H1 (cell line): ENCODE data around the gene NADK2. TPM values are rescaled to one million over a fixed set of nuclear protein-coding genes. Genes with fewer than 3 reads are reported as not detected.

ENCODE experiments used
- CTCF ChIA-PET: fragments of 300-600 bp; sonication (Branson Sonifier 250); formaldehyde crosslinking; loops from one replicate; lab custom pipeline; 2021; ENCODE audit not compliant: partially characterized antibody; lab: Charles Lee
- POLR2A ChIA-PET: fragments of 300-600 bp; sonication (Branson Sonifier 250); formaldehyde crosslinking; loops from one replicate; lab custom pipeline; 2021; ENCODE audit warnings: inconsistent platforms; ENCODE audit not compliant: partially characterized antibody; lab: Charles Lee
- DNase-seq, 2 experiments: peaks; one replicate each; pipeline versions ENCODE4 v3.0.0 to v3.0.0-alpha.2; 2010 to 2022; ENCODE audit warnings: low spot score in 2 of 2, low read depth in 1 of 2, mixed read lengths in 1 of 2
- FAIRE-seq: peaks from 2 replicates; lab custom pipeline; 2011; peaks lifted over from hg19 to GRCh38; lab: Jason Lieb, UNC
- H2AFZ ChIP-seq: 2 replicates; pipeline ENCODE4 v1.8.1; 2012; ENCODE audit warnings: low read length, inconsistent platforms
- H2AK5ac ChIP-seq: 2 replicates; pipeline ENCODE4 v1.6.1; 2013; ENCODE audit warnings: low read depth, low read length
- H2BK120ac ChIP-seq: replicated peaks from 2 replicates; pipeline ENCODE3; 2013; ENCODE audit warnings: low read depth, low read length, inconsistent platforms
- H2BK12ac ChIP-seq: 2 replicates; pipeline ENCODE4 v1.6.1; 2013; ENCODE audit warnings: low read depth, low read length
- H2BK15ac ChIP-seq: 2 replicates; pipeline ENCODE4 v1.6.1; 2013; ENCODE audit warnings: low read length
- H2BK20ac ChIP-seq: 2 replicates; pipeline ENCODE4 v1.6.1; 2013; ENCODE audit warnings: low read length
- H2BK5ac ChIP-seq: 2 replicates; pipeline ENCODE4 v1.6.1; 2013; ENCODE audit warnings: low read depth, low read length
- H3K14ac ChIP-seq: 2 replicates; pipeline ENCODE4 v1.6.1; 2013; ENCODE audit warnings: inconsistent platforms; ENCODE audit not compliant: insufficient read length
- H3K18ac ChIP-seq: 2 replicates; pipeline ENCODE4 v1.6.1; 2013; ENCODE audit warnings: low read length; ENCODE audit errors: extremely low read depth
- H3K23ac ChIP-seq: 2 replicates; pipeline ENCODE4 v1.6.1; 2013; ENCODE audit warnings: inconsistent platforms; ENCODE audit not compliant: insufficient read length
- H3K23me2 ChIP-seq: 2 replicates; pipeline ENCODE4 v1.6.1; 2013; ENCODE audit warnings: low read depth, low read length
- H3K27ac ChIP-seq: 2 replicates; pipeline ENCODE4 v1.6.1; 2011; ENCODE audit warnings: low read depth, low read length, inconsistent platforms
- H3K27me3 ChIP-seq, 4 experiments: replicated peaks in 1 of 4; 1 replicate in 1 of 4; 2 replicates in 3 of 4; pipeline versions ENCODE4 v1.6.1 to v1.8.1; 2011 to 2013; ENCODE audit warnings: low read length in 3 of 4, mild to moderate bottlenecking in 3 of 4, inconsistent platforms in 2 of 4, mixed read lengths in 2 of 4, moderate library complexity in 1 of 4; ENCODE audit not compliant: control insufficient read depth in 3 of 4, insufficient read depth in 3 of 4; ENCODE audit errors: extremely low read depth in 1 of 4
- H3K36me3 ChIP-seq, 4 experiments: 2 replicates each; pipeline versions ENCODE4 v1.6.1 to v1.8.1; 2011 to 2013; ENCODE audit warnings: mild to moderate bottlenecking in 4 of 4, low read length in 3 of 4, moderate library complexity in 2 of 4, control low read depth in 1 of 4, inconsistent platforms in 1 of 4; ENCODE audit not compliant: insufficient read depth in 4 of 4, control insufficient read depth in 2 of 4
- H3K4ac ChIP-seq: replicated peaks from 2 replicates; pipeline ENCODE3; 2013; ENCODE audit warnings: low read length, low read depth, mixed read lengths, inconsistent platforms; ENCODE audit not compliant: insufficient read length
- H3K4me1 ChIP-seq, 4 experiments: replicated peaks in 1 of 4; 1 replicate in 1 of 4; 2 replicates in 3 of 4; pipeline versions ENCODE4 v1.6.1 to v1.8.1; 2011 to 2013; ENCODE audit warnings: low read length in 3 of 4, inconsistent platforms in 2 of 4, mixed read lengths in 1 of 4; ENCODE audit not compliant: insufficient read depth in 4 of 4, control insufficient read depth in 3 of 4
- H3K4me2 ChIP-seq, 2 experiments: 2 replicates each; pipeline versions ENCODE4 v1.6.1 to v1.8.1; 2011 to 2013; ENCODE audit warnings: low read depth in 2 of 2, low read length in 2 of 2, control low read depth in 1 of 2, inconsistent platforms in 1 of 2, mild to moderate bottlenecking in 1 of 2; ENCODE audit not compliant: insufficient read depth in 1 of 2
- H3K4me3 ChIP-seq, 4 experiments: fragments of 200-600, 300-600 bp in 1 of 4; sonication (generic), shearing (Covaris generic), sonication (Bioruptor Twin) in 1 of 4; 2 replicates each; pipeline versions ENCODE4 v1.5.1 to v1.8.1; 2011 to 2016; ENCODE audit warnings: low read length in 4 of 4, low read depth in 3 of 4, control low read depth in 2 of 4, inconsistent platforms in 2 of 4, mild to moderate bottlenecking in 2 of 4, mixed read lengths in 1 of 4, moderate library complexity in 1 of 4; ENCODE audit not compliant: insufficient read depth in 2 of 4; ENCODE audit errors: extremely low read depth in 1 of 4
- H3K56ac ChIP-seq: replicated peaks from 2 replicates; pipeline ENCODE3; 2013; ENCODE audit warnings: low read depth, mild to moderate bottlenecking, mixed read lengths, low read length, inconsistent platforms; ENCODE audit not compliant: insufficient read length
- H3K79me1 ChIP-seq: 2 replicates; pipeline ENCODE4 v1.6.1; 2013; ENCODE audit warnings: low read depth, low read length, control low read depth
- H3K79me2 ChIP-seq, 2 experiments: 2 replicates each; pipeline versions ENCODE4 v1.6.1 to v1.8.1; 2012 to 2013; ENCODE audit warnings: low read length in 2 of 2, mild to moderate bottlenecking in 2 of 2, inconsistent platforms in 1 of 2; ENCODE audit not compliant: insufficient read depth in 2 of 2, control insufficient read depth in 1 of 2
- H3K9ac ChIP-seq, 4 experiments: replicated peaks in 1 of 4; 1 replicate in 1 of 4; 2 replicates in 3 of 4; pipeline versions ENCODE4 v1.6.1 to v1.8.1; 2011 to 2013; ENCODE audit warnings: low read depth in 3 of 4, low read length in 3 of 4, control low read depth in 2 of 4, mild to moderate bottlenecking in 2 of 4, moderate library complexity in 2 of 4, inconsistent platforms in 1 of 4; ENCODE audit errors: extremely low read depth in 1 of 4
- H3K9me3 ChIP-seq, 2 experiments: 2 replicates each; pipeline versions ENCODE4 v1.6.1 to v1.8.1; 2012 to 2013; ENCODE audit warnings: mild to moderate bottlenecking in 2 of 2, moderate library complexity in 2 of 2, control low read depth in 1 of 2, inconsistent platforms in 1 of 2, low read depth in 1 of 2, low read length in 1 of 2, mixed read lengths in 1 of 2; ENCODE audit not compliant: insufficient read depth in 2 of 2
- H4K20me1 ChIP-seq, 2 experiments: replicated peaks in 1 of 2; 2 replicates each; pipeline versions ENCODE3 to v1.8.1; 2011 to 2013; ENCODE audit warnings: inconsistent platforms in 2 of 2, low read length in 2 of 2, mild to moderate bottlenecking in 1 of 2; ENCODE audit not compliant: insufficient read depth in 2 of 2, control insufficient read depth in 1 of 2
- H4K5ac ChIP-seq: 2 replicates; pipeline ENCODE4 v1.6.1; 2013; ENCODE audit warnings: low read length, low read depth, mixed read lengths, inconsistent platforms; ENCODE audit not compliant: insufficient read length
- H4K8ac ChIP-seq: 2 replicates; pipeline ENCODE4 v1.8.0; 2013; ENCODE audit warnings: mild to moderate bottlenecking, moderate library complexity, low read length, inconsistent platforms; ENCODE audit not compliant: insufficient read depth; ENCODE audit errors: extremely low read depth
- H4K91ac ChIP-seq: replicated peaks from 2 replicates; pipeline ENCODE3; 2013; ENCODE audit warnings: low read length, mixed read lengths, inconsistent platforms; ENCODE audit not compliant: insufficient read length
- CREB1 ChIP-seq: IDR thresholded peaks from 2 replicates; pipeline ENCODE4 v1.6.1; 2012; ENCODE audit warnings: inconsistent platforms
- FOSL1 ChIP-seq: IDR thresholded peaks from 2 replicates; pipeline ENCODE4 v1.6.1; 2011; ENCODE audit warnings: mild to moderate bottlenecking, low read depth, low read length, moderate library complexity; ENCODE audit not compliant: insufficient read depth
- HDAC6 ChIP-seq: IDR thresholded peaks from one replicate; pipeline ENCODE4 v1.7.1; 2012; ENCODE audit warnings: low read depth, mild to moderate bottlenecking, inconsistent platforms, low read length, moderate library complexity
- KDM1A ChIP-seq: fragments of 200-600, 300-600 bp; sonication (generic); IDR thresholded peaks from 2 replicates; pipeline ENCODE4 v1.7.1; 2016; ENCODE audit warnings: mild to moderate bottlenecking, low read length, borderline replicate concordance
- WGBS, 2 experiments: shearing (Covaris generic) in 1 of 2; methylation state at CpG; one replicate each; pipeline versions ENCODE4 v1.1.6 to v1.1.7; 2013 to 2015; ENCODE audit warnings: low lambda C conversion rate in 2 of 2, mixed read lengths in 2 of 2, inconsistent platforms in 1 of 2, low coverage in 1 of 2, missing lambda C conversion rate in 1 of 2; ENCODE audit not compliant: insufficient replicate concordance in 2 of 2, insufficient coverage in 1 of 2, insufficient read length in 1 of 2; ENCODE audit errors: extremely low coverage in 1 of 2, missing lambda C conversion rate in 1 of 2; 5-methylcytosine and 5-hydroxymethylcytosine counted together
- polyA plus RNA-seq, 7 experiments: library from polyadenylated mRNA; depleted of rRNA in 3 of 7; stranded (reverse) in 5 of 7; unstranded in 2 of 7; fragments of >200 nt in 5 of 7; fragments of 200-250 nt in 2 of 7; gene quantifications; 1 replicate in 5 of 7; 2 replicates in 1 of 7; 4 replicates in 1 of 7; pipeline versions ENCODE4 v1.2.1 to v1.2.3, GENCODE V29; 2011 to 2013; ENCODE audit warnings: missing spikeins in 2 of 7, mixed read lengths in 2 of 7
- total RNA-seq: library from RNA; stranded (reverse); fragmentation: NEBNext Ultra II Directional; extraction: Animal tissue kit (Norgen Biotek cat#: 25700); gene quantifications from 2 replicates; pipeline ENCODE4 v1.2.1, GENCODE V29; 2021
- TF ChIP-seq, protein P1 (sequence below): IDR thresholded peaks from 2 replicates; pipeline ENCODE4 v1.6.1; 2011; ENCODE audit warnings: low read depth, mild to moderate bottlenecking, low read length; ENCODE audit not compliant: insufficient read depth

NADK2 gene
- total and polyA plus RNA-seq, 2 of the 8 experiments (the other 6 are each of a cell fraction or from before 2014, with no cell fraction given) = 3.4 to 16.1 TPM

- Histone ChIP-seq H3K4me1 (peaks cover 0 to 5% (median 2%) of the 10 kb centered on the region in 4 experiments; a peak in 3 of 7 replicates), H2AFZ (no peak overlapping the region), H3K4me3 (no peak overlapping the region), H4K91ac (no peak overlapping the region), H3K14ac (no peak overlapping the region), H3K23me2 (peaks cover 4% of the 10 kb centered on the region; the same call in 1 of the 2 replicates), H3K18ac (no peak overlapping the region), H3K9ac (no peak overlapping the region), H3K9me3 (no peaks in the 10 kb centered on the region), H2BK20ac (no peak overlapping the region), H3K27me3 (no peaks in the 10 kb centered on the region), H3K79me2 (peaks cover 0 to 45% of the 10 kb centered on the region in 2 experiments; a peak in 3 of 4 replicates), H2AK5ac (no peak overlapping the region), H2BK15ac (no peak overlapping the region), H3K4me2 (no peak overlapping the region), H3K23ac (no peak overlapping the region), H3K56ac (no peak overlapping the region), H2BK12ac (no peak overlapping the region), H3K36me3 (peaks cover 2 to 59% (median 30%) of the 10 kb centered on the region in 4 experiments; a peak in 7 of 8 replicates), H2BK120ac (no peak overlapping the region), H2BK5ac (no peak overlapping the region), H4K20me1 (peaks cover 0 to 1% of the 10 kb centered on the region in 2 experiments), H4K8ac (no peak overlapping the region), H3K27ac (no peak overlapping the region; the same call in 1 of the 2 replicates), H4K5ac (no peak overlapping the region), H3K79me1 (no peaks in the 10 kb centered on the region; the same call in 1 of the 2 replicates), H3K4ac (no peak overlapping the region)
- ChIA-PET CTCF (interaction anchor here (1.4 to 1.6 kb wide), 2 partner anchors 9 to 88 kb away, joined by 4 to 5 read pairs; no protein-coding TSS in a partner anchor), POLR2A (interaction anchor here (1.1 to 1.2 kb wide), 2 partner anchors 46 to 83 kb away, joined by 3 to 4 read pairs; no protein-coding TSS in a partner anchor)
- 96% methylated on average over 1 of the region's 1 CpG; no CpG with 5 or more reads in 1 of the 2 experiments for WGBS, 2 experiments
- DNase-seq (no peak), FAIRE-seq (no peak)
- TF ChIP-seq HDAC6 = no peak
- TF ChIP-seq CREB1 = no peak
- no peak for TF ChIP-seq KDM1A
- TF ChIP-seq, protein P1, sequence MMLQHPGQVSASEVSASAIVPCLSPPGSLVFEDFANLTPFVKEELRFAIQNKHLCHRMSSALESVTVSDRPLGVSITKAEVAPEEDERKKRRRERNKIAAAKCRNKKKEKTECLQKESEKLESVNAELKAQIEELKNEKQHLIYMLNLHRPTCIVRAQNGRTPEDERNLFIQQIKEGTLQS = no peak
- TF ChIP-seq FOSL1 = no peak
Observed at GRCh38 chr5:36156619-36157018, 85.1 kb downstream of the NADK2 start.
